ENCODE data around the gene SHISA5. TPM values are rescaled to one million over a fixed set of nuclear protein-coding genes. Genes with fewer than 3 reads are reported as not detected.

The SHISA5 gene
- polyA plus RNA-seq, 1 experiment: 217 TPM

- DNase-seq (ENCODE audit: low read depth): no peak
Measured at GRCh38 chr3:48468329-48468731, 35.6 kb downstream of the SHISA5 start.

GRCh38 chr3:48467473-48468267 lies 36.3 kb downstream of the SHISA5 start:
- TF ChIP-seq CTCF (IDR thresholded peaks at IDR 0.05; ENCODE audit: insufficient read depth, low read depth, low read length): no peak
- Histone ChIP-seq H3K4me3 (ENCODE audit: low read depth, low read length) (no peak overlapping the region), H3K36me3 (ENCODE audit: control insufficient read depth, insufficient read depth, low read length) (peaks cover 36% of the 10 kb centered on the region), H3K27me3 (ENCODE audit: control insufficient read depth, insufficient read depth, low read length) (no peaks in the 10 kb centered on the region)
- ChIA-PET POLR2A (no interaction called here), CTCF (interaction anchor here (0.9 to 1.8 kb wide), 3 partner anchors 40 to 89 kb away, joined by 3 to 4 read pairs (median 3); partner anchors contain the start of gene PFKFB4)
- no peak for DNase-seq (ENCODE audit: low read depth)

More at GRCh38 chr3:48468329-48468731, 35.6 kb downstream of the SHISA5 start:
- no peak for TF ChIP-seq CTCF (IDR thresholded peaks at IDR 0.05; ENCODE audit: insufficient read depth, low read depth, low read length)
- H3K27me3 ChIP-seq (ENCODE audit: control insufficient read depth, insufficient read depth, low read length): no peaks in the 10 kb centered on the region
- CTCF ChIA-PET: interaction anchor here (0.9 to 1.8 kb wide), 2 partner anchors 81 to 89 kb away, joined by 3 to 4 read pairs; partner anchors contain the start of gene PFKFB4
- POLR2A ChIA-PET: no interaction called here
- peaks cover 36% of the 10 kb centered on the region for H3K36me3 ChIP-seq (ENCODE audit: control insufficient read depth, insufficient read depth, low read length)
- no peak overlapping the region for H3K4me3 ChIP-seq (ENCODE audit: low read depth, low read length)

- peaks cover 36% of the 10 kb centered on the region for H3K36me3 ChIP-seq (ENCODE audit: control insufficient read depth, insufficient read depth, low read length)
- no peak for TF ChIP-seq CTCF (IDR thresholded peaks at IDR 0.05; ENCODE audit: insufficient read depth, low read depth, low read length)
- POLR2A ChIA-PET: no interaction called here
- no peak overlapping the region; the same call in 1 of the 2 replicates for H3K4me3 ChIP-seq (ENCODE audit: low read depth, low read length)
- DNase-seq (ENCODE audit: low read depth): no peak
- CTCF ChIA-PET: interaction anchor here (0.9 to 4.2 kb wide), 4 partner anchors 40 to 169 kb away, joined by 3 to 25 read pairs (median 4); partner anchors contain the start of gene PFKFB4
- no peaks in the 10 kb centered on the region for H3K27me3 ChIP-seq (ENCODE audit: control insufficient read depth, insufficient read depth, low read length)
Measured at GRCh38 chr3:48467110-48467454, 36.9 kb downstream of the SHISA5 start.

- H3K36me3 ChIP-seq (ENCODE audit: control insufficient read depth, insufficient read depth, low read length): peaks cover 36% of the 10 kb centered on the region
- no peak for TF ChIP-seq CTCF (IDR thresholded peaks at IDR 0.05; ENCODE audit: insufficient read depth, low read depth, low read length)
- CTCF ChIA-PET: interaction anchor here (0.8 to 4.2 kb wide), 6 partner anchors 41 to 217 kb away, joined by 3 to 25 read pairs (median 4); partner anchors contain the start of gene PFKFB4
- POLR2A ChIA-PET: no interaction called here
- DNase-seq (ENCODE audit: low read depth): no peak
- no peaks in the 10 kb centered on the region for H3K27me3 ChIP-seq (ENCODE audit: control insufficient read depth, insufficient read depth, low read length)
- peak overlapping the region; percentile 49 for H3K4me3 ChIP-seq (ENCODE audit: low read depth, low read length)
Measured at GRCh38 chr3:48466386-48467109, 37.4 kb downstream of the SHISA5 start.
